BLaER1 treated with 17β-estradiol and CSF1 and Interleukin-3, amounts not matched to agents 10 nM and 100 nM (cell line): ENCODE measurements around the gene PHKG2.

Source experiments
- H3K27ac ChIP-seq, 11 experiments: shearing (Covaris generic); formaldehyde crosslinking; 2 replicates each; pipeline ENCODE4 v1.8.1; 2022
- H3K27me3 ChIP-seq, 11 experiments: shearing (Covaris generic); formaldehyde crosslinking; 2 replicates each; pipeline ENCODE4 v1.8.1; 2022
- H3K36me3 ChIP-seq, 11 experiments: shearing (Covaris generic); formaldehyde crosslinking; 2 replicates each; pipeline ENCODE4 v1.8.1; 2022
- H3K4me1 ChIP-seq, 10 experiments: shearing (Covaris generic); formaldehyde crosslinking; 2 replicates each; pipeline ENCODE4 v1.8.1; 2022
- H3K4me2 ChIP-seq, 11 experiments: shearing (Covaris generic); formaldehyde crosslinking; 2 replicates each; pipeline ENCODE4 v1.8.1; 2022
- H3K4me3 ChIP-seq, 10 experiments: shearing (Covaris generic); formaldehyde crosslinking; 2 replicates each; pipeline ENCODE4 v1.8.1; 2022
- H3K9ac ChIP-seq, 11 experiments: shearing (Covaris generic); formaldehyde crosslinking; 2 replicates each; pipeline ENCODE4 v1.8.1; 2022
- H3K9me3 ChIP-seq, 11 experiments: shearing (Covaris generic); formaldehyde crosslinking; replicated peaks in 1 of 11; 2 replicates each; pipeline ENCODE4 v1.8.1; 2022
- H4K20me1 ChIP-seq, 11 experiments: shearing (Covaris generic); formaldehyde crosslinking; 2 replicates each; pipeline ENCODE4 v1.8.1; 2022
- Cebpa-rat ChIP-seq, 11 experiments: shearing (Covaris generic); IDR thresholded peaks; 2 replicates each; pipeline ENCODE4 v1.8.1; 2022

The PHKG2 gene

DNA sequence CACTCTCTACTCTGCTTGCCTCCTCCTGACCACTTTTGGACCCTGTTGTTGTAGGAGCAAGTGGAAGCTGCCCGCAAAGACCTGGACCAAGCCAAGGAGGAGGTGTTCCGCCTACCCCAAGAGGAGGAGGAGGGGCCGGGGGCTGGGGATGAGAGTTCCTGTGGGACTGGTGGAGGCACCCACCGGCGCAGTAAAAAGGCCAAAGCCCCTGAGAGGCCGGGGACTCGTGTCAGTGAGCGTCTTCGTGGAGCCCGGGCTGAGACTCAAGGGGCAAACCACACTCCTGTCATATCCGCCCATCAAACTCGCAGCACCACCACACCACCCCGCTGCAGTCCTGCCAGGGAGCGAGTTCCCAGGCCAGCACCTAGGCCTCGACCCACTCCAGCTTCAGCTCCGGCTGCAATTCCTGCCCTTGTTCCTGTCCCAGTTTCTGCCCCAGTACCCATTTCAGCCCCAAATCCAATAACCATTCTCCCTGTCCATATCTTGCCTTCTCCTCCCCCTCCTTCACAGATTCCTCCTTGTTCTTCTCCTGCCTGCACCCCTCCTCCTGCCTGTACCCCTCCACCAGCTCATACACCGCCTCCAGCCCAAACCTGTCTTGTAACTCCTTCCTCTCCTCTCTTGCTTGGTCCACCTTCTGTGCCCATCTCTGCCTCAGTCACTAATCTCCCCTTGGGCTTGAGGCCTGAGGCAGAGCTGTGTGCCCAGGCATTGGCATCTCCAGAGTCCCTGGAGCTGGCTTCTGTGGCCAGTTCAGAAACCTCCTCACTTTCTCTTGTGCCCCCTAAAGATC lies 11.0 kb upstream of the PHKG2 start:
- no peak overlapping the region for H3K9ac ChIP-seq
- H3K36me3 ChIP-seq: peaks cover 86 to 100% (median 99%) of the 10 kb centered on the region in 11 experiments
- TF ChIP-seq Cebpa-rat (IDR thresholded peaks at IDR 0.05): no peak
- no peak overlapping the region for H3K4me3 ChIP-seq
- H3K9me3 ChIP-seq: no peaks in the 10 kb centered on the region
- peaks cover 0 to 27% (median 11%) of the 10 kb centered on the region in 10 experiments; a peak in 11 of 20 replicates for H3K4me1 ChIP-seq
- H3K27ac ChIP-seq: no peak overlapping the region
- H3K27me3 ChIP-seq: no peaks in the 10 kb centered on the region
- peaks cover 0 to 69% (median 35%) of the 10 kb centered on the region in 11 experiments; a peak in 18 of 22 replicates for H4K20me1 ChIP-seq
- no peak overlapping the region for H3K4me2 ChIP-seq

GRCh38 chr16:30737794-30738648 lies 10.2 kb upstream of the PHKG2 start:
- Histone ChIP-seq H3K36me3 (peaks cover 86 to 100% (median 99%) of the 10 kb centered on the region in 11 experiments), H4K20me1 (peaks cover 0 to 65% (median 35%) of the 10 kb centered on the region in 11 experiments; a peak in 18 of 22 replicates), H3K4me1 (peaks cover 0 to 27% (median 11%) of the 10 kb centered on the region in 10 experiments; a peak in 11 of 20 replicates), H3K27ac (no peak overlapping the region), H3K9me3 (no peaks in the 10 kb centered on the region), H3K4me2 (no peak overlapping the region), H3K4me3 (no peak overlapping the region), H3K9ac (no peak overlapping the region), H3K27me3 (no peaks in the 10 kb centered on the region)
- no peak for TF ChIP-seq Cebpa-rat (IDR thresholded peaks at IDR 0.05)

DNA sequence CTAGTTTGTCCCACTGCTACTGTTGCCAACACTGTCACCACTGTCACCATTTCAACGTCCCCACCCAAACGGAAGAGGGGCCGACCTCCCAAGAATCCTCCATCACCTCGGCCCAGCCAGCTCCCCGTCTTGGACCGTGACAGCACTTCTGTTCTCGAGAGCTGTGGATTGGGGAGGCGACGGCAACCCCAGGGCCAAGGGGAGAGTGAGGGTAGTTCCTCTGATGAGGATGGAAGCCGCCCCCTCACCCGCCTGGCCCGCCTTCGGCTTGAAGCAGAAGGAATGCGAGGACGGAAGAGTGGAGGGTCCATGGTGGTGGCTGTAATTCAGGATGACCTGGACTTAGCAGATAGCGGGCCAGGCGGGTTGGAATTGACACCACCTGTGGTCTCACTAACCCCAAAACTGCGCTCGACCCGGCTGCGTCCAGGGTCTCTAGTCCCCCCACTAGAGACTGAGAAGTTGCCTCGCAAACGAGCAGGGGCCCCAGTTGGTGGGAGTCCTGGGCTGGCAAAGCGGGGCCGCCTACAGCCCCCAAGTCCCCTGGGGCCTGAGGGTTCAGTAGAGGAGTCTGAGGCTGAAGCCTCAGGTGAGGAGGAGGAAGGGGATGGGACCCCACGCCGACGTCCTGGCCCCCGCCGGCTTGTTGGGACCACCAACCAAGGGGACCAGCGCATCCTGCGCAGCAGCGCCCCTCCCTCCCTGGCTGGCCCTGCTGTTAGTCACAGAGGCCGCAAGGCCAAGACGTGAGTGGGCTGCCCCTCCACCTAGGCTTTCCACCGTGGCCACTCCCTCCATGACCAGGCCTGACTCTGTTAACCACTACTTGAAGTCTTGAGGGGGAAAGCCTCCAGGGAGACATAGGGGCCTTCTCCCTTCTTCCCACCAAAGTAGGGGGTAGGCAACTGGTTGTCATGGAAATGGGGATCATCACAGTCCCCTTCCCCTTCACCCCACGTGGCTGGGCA lies 9.0 kb upstream of the PHKG2 start:
- H3K4me2 ChIP-seq: peak overlapping the region in 1 of 11 experiments; percentile 56; a peak in 1 of 22 replicates

GRCh38 chr16:30740364-30741251 lies 7.6 kb upstream of the PHKG2 start:
- H3K36me3 ChIP-seq: peaks cover 81 to 100% (median 99%) of the 10 kb centered on the region in 11 experiments
- peak overlapping the region in 2 of 11 experiments; percentile 21 to 31; a peak in 3 of 22 replicates for H3K9ac ChIP-seq
- H3K27ac ChIP-seq: no peak overlapping the region
- peaks cover 0 to 27% (median 11%) of the 10 kb centered on the region in 10 experiments; a peak in 11 of 20 replicates for H3K4me1 ChIP-seq
- TF ChIP-seq Cebpa-rat (IDR thresholded peaks at IDR 0.05): no peak
- H3K9me3 ChIP-seq: no peaks in the 10 kb centered on the region
- H4K20me1 ChIP-seq: peaks cover 0 to 58% (median 35%) of the 10 kb centered on the region in 11 experiments; a peak in 18 of 22 replicates
- H3K4me3 ChIP-seq: no peak overlapping the region
- H3K27me3 ChIP-seq: no peaks in the 10 kb centered on the region
- H3K4me2 ChIP-seq: peak overlapping the region in 3 of 11 experiments; percentile 18 to 69 (median 56); a peak in 4 of 22 replicates

More for the DNA sequence above, 9.0 kb upstream of the PHKG2 start:
- Histone ChIP-seq H3K27me3 (no peaks in the 10 kb centered on the region), H3K36me3 (peaks cover 86 to 100% (median 99%) of the 10 kb centered on the region in 11 experiments), H3K9ac (peak overlapping the region in 2 of 11 experiments; percentile 3 to 34; a peak in 1 of 22 replicates), H4K20me1 (peaks cover 0 to 59% (median 35%) of the 10 kb centered on the region in 11 experiments; a peak in 18 of 22 replicates), H3K27ac (no peak overlapping the region), H3K9me3 (no peaks in the 10 kb centered on the region), H3K4me3 (no peak overlapping the region), H3K4me1 (peaks cover 0 to 27% (median 11%) of the 10 kb centered on the region in 10 experiments; a peak in 11 of 20 replicates)
- TF ChIP-seq Cebpa-rat (IDR thresholded peaks at IDR 0.05): no peak

GRCh38 chr16:30741461-30741914 lies 6.7 kb upstream of the PHKG2 start:
- Histone ChIP-seq H3K27ac (no peak overlapping the region), H4K20me1 (peaks cover 0 to 50% (median 35%) of the 10 kb centered on the region in 11 experiments; a peak in 18 of 22 replicates), H3K9me3 (no peaks in the 10 kb centered on the region), H3K4me2 (peak overlapping the region in 2 of 11 experiments; percentile 16 to 56; a peak in 2 of 22 replicates), H3K4me3 (no peak overlapping the region), H3K9ac (0 out of 22 replicates have a peak overlapping the region, but pooled peaks of 1 of the 11 experiments have one; percentile 21), H3K27me3 (no peaks in the 10 kb centered on the region), H3K4me1 (peaks cover 0 to 29% (median 11%) of the 10 kb centered on the region in 10 experiments; a peak in 11 of 20 replicates), H3K36me3 (peaks cover 72 to 99% (median 91%) of the 10 kb centered on the region in 11 experiments)
- TF ChIP-seq Cebpa-rat (IDR thresholded peaks at IDR 0.05): no peak

GRCh38 chr16:30743716-30744115 lies 4.5 kb upstream of the PHKG2 start:
- Histone ChIP-seq H3K4me1 (peaks cover 0 to 43% (median 17%) of the 10 kb centered on the region in 10 experiments; a peak in 14 of 20 replicates), H3K4me3 (no peak overlapping the region), H4K20me1 (peaks cover 0 to 32% (median 19%) of the 10 kb centered on the region in 11 experiments; a peak in 17 of 22 replicates), H3K4me2 (no peak overlapping the region), H3K9ac (0 out of 22 replicates have a peak overlapping the region, but pooled peaks of 1 of the 11 experiments have one; percentile 22), H3K27ac (no peak overlapping the region), H3K27me3 (no peaks in the 10 kb centered on the region), H3K36me3 (peaks cover 50 to 80% (median 68%) of the 10 kb centered on the region in 11 experiments), H3K9me3 (no peaks in the 10 kb centered on the region)
- no peak for TF ChIP-seq Cebpa-rat (IDR thresholded peaks at IDR 0.05)

GRCh38 chr16:30744183-30744582 lies 4.0 kb upstream of the PHKG2 start:
- Histone ChIP-seq H3K9ac (0 out of 22 replicates have a peak overlapping the region, but pooled peaks of 2 of the 11 experiments have one; percentile 16 to 22), H3K4me2 (no peak overlapping the region), H3K9me3 (no peaks in the 10 kb centered on the region), H3K27me3 (no peaks in the 10 kb centered on the region), H3K4me1 (peaks cover 1 to 43% (median 18%) of the 10 kb centered on the region in 10 experiments; a peak in 18 of 20 replicates), H3K4me3 (no peak overlapping the region), H3K36me3 (peaks cover 45 to 76% (median 64%) of the 10 kb centered on the region in 11 experiments), H3K27ac (no peak overlapping the region), H4K20me1 (peaks cover 0 to 27% (median 15%) of the 10 kb centered on the region in 11 experiments; a peak in 16 of 22 replicates)
- no peak for TF ChIP-seq Cebpa-rat (IDR thresholded peaks at IDR 0.05)
